ENCODE data around the gene TSPAN13.
"Not testable (repeated sequence)": the region's sequence is repeated elsewhere in the genome, so short reads cannot be mapped to it uniquely, and the experiment has no call there.

Gene TSPAN13

DNA sequence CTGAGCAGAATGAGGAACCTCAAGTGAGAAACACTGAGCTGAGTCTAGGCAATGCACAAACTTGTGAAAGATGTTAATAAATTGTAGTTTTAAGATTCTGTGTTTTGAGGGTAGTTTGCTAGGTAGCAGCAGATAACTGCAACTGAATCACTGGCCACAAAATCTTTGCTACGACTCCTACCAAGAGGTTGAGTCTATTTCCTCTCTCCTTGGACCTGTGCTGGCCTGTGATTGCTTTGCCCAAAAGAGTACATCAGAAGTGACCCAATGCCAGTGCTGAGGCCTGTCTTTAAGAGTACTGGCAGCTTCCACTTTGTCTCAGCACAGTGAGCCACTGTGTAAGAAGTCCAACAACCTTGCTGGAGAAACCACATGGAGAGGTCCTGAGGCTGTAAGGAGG lies 11.9 kb upstream of the TSPAN13 start:
- DNase-seq: no peak

- no peak for DNase-seq
Observed at GRCh38 chr7:16742547-16742946, 11.0 kb upstream of the TSPAN13 start.

DNA sequence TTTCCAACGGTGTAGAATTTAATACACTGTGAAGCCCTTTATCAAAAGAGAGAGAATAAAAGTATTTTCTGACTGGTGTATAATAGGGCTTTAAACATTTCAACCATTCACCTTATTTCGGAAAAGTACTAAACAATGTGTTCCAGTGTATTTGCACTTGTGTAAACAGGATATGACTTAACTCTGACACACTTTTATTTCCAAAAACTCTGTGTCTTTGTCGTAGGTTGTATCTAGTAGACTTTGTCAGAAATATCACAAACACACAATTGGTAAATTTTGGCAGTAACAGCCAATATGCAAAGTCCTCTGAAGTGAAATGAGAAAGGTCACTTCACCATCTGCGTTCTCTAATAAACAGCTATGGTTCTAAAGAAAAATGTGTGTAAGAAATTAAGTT lies 10.3 kb upstream of the TSPAN13 start:
- DNase-seq: no peak

- no peak for DNase-seq
Observed at GRCh38 chr7:16744518-16745250, 8.9 kb upstream of the TSPAN13 start.

DNA sequence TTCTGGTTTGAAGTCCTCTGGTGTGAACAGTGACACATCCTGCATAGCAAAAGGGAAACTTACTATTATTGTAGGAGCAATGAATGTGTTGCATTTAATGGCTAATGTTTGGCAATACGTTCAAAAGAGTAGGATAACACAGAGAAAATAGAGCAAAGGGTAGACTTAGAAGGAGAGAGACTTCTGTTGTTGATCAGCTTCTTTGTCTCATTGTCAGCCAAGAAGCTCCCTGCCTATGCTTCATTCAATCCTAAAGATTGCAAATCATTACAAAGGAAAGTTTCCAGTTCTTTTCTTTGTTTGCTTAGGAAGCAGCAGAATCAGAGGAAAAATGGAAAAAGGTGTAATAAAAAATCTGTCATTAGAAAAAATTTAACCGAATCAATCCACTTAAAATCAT lies 7.9 kb upstream of the TSPAN13 start:
- no peak for DNase-seq

DNA sequence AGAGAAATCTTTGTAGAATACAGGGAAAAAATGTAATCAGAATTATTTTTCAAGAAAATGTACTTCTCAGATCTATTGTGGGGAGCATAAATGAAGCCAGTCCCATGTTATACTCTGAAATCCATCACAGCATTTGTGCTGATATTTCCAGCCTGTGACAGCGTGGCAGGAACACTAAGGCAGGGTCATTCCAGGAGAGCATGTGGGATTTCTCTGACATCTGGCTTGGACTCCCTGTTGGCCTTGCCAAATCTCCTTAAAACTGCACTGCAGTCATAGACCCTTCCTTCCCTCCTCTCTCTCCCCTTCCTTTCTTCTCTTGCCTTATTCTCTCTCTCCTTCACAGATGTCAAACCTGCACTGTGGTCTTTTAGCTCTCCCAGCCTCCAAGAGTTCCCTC lies 6.5 kb upstream of the TSPAN13 start:
- DNase-seq: no peak

- DNase-seq: no peak
Observed at GRCh38 chr7:16753932-16754855, 639 bp downstream of the TSPAN13 start.

GRCh38 chr7:16754856-16755317 lies 1.3 kb downstream of the TSPAN13 start:
- no peak for DNase-seq

- no peak for DNase-seq
Observed at GRCh38 chr7:16755397-16755796, 1.8 kb downstream of the TSPAN13 start.

DNA sequence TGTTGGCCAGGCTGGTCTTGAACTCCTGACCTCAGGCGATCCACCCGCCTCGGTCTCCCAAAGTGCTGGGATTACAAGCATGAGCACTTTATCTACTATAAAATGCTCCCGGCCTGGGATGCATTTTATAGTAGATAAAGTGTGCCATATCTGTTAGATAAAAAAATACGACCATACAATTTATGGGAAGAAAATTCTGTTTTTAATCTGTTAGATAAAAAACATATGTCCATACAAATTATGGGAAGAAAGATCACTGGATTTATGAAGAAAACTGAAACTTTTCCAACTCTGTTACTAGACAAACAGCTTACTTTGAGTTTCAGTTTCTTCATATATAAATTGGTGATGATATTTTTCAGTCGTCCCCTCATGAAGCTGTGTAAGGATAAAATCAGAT lies 4.5 kb downstream of the TSPAN13 start:
- DNase-seq: no peak

GRCh38 chr7:16758631-16759611 lies 5.4 kb downstream of the TSPAN13 start:
- DNase-seq: no peak

- DNase-seq: no peak
Observed at GRCh38 chr7:16759840-16760239, 6.3 kb downstream of the TSPAN13 start.

GRCh38 chr7:16762177-16762576 lies 8.6 kb downstream of the TSPAN13 start:
- no peak for DNase-seq

DNA sequence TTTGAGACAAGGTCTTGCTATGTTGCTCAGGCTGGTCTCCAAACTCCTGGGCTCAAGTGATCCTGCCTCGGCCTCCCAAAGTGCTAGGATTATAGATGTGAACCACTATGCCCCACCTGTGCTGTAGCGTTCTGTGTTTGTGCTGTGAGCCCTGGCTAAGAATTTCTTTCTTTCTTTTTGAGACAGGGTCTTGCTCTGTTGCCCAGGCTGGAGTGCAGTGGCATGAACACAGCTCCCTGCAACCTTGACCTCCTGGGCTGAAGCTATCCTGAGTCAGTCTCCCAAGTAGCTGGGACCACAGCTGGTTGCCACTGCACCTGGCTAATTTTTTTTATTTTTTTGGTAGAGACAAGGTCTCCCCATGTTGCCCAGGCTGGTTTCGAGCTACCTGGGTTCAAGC lies 11.4 kb downstream of the TSPAN13 start:
- DNase-seq: no peak

DNA sequence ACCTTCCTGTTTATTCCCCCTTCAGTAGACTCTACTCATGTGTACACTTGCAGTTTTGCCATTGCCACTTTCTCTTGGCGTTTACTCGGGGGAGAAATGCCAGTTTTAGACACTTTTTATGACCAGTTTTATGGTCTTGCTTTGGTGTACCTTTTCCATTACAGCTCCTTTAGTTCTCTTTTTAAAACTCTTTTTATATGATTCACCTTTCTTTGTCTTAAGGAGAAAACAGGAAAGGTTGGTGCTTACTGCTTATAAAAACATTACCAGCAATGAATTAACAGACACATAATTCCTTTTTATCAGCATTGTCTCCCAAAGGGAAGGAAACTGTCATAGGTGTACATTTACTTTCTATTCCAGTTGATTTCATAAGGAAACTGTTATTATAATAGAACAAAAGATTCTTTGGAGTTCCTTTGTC lies 11.9 kb downstream of the TSPAN13 start:
- no peak for DNase-seq

DNA sequence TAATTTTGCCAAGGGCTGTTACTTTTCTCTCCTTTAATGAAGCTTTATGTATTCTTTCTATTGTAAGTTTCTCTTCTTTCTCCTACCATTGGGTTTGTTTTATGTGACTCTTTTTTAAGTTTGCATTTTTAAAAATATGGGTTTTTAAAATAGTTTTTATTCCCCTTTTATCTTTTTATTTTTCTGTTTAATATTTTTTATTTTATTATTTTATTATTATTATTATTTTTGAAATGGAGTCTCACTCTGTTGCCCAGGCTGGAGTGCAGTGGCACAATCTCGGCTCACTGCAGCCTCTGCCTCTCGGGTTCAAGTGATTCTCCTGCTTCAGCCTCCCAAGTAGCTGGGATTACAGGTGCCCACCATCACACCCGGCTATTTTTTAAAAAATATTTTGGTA lies 16.4 kb downstream of the TSPAN13 start:
- DNase-seq: not testable (repeated sequence)

DNA sequence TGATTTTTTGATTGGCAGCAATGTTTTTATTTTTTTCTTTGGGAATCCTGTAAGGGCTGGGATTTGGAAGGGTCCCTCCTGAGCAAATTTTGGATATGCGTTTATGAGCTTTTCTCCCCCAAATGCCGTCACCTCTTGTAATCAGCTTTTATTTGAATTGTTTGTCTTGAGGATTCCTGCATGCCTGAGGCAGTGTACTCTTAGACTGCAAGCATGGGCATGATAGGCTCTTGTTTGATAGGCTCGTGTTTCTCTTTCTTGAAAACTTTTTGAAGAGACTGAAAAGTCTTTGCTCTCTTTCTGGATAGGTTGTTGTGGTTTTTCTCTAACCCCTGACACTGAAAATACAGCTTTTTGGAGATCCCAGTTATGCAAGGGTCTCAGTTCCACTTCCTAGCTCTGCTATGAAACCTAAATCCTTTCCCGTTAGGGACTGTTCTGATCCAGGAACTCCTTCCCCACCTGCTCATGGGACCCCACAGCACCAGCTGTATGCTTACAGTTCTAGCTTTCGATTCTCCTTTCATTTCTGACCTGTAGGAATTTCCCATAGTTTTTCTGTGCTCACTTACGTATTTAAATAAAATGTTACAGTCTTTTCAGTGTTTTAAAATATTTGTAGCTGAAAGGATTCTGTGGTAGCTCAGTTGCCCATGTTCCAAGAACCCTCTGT lies 17.2 kb downstream of the TSPAN13 start:
- no peak for DNase-seq

DNA sequence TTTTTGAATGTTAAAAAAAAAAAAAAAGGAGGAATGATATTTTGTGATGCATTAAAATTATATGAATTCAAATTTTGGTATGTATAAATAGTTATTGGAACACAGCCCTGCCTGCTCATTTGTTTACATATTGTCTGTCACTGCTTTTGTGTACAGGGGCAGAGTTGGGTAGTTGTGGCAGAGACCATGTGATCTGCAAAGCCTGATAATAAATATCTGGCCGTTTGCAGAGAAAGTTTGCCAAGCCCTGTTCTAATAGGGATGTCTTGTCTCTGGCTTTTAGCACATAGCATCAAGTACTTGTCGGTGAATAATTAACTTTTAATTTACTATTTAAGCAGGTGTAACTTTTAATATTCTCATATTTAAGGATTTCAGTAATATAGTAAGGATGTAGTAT lies 19.8 kb downstream of the TSPAN13 start:
- no peak for DNase-seq

GRCh38 chr7:16773884-16774283 lies 20.3 kb downstream of the TSPAN13 start:
- DNase-seq: no peak

DNA sequence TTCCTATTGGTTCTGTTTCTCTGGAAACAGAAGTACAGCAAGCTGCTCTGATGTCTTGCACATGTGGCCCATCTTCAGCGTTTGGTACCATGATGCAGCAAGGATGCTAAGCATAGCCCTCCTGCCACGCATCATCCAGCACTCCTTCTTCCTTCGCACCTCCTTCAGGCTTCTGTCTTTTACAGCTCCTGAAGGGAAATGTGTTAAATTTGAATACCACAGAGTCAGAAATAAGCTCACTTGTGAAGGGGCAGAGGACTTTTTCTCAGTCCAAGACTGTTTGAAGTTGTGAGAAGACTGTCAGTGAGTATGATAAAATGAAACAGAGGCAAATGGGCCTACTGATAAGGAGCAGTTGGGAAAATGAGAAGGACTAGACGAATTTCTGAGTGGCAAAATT lies 20.7 kb downstream of the TSPAN13 start:
- no peak for DNase-seq

GRCh38 chr7:16774986-16775385 lies 21.4 kb downstream of the TSPAN13 start:
- DNase-seq: no peak

DNA sequence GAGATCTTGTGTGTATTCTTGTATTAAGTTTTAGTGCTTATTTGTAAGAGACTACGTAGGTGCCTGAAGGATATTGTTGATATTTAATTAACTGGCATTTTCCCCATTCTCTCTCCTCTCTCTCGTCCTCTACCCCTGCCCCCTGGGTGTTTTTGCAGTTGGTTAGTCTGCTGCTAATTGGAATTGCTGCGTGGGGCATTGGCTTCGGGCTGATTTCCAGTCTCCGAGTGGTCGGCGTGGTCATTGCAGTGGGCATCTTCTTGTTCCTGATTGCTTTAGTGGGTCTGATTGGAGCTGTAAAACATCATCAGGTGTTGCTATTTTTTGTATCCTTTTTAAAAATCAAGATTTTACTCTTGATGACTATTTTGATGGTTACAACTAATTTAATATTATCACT lies 22.5 kb downstream of the TSPAN13 start:
- DNase-seq: no peak
